ENCODE data around the gene TECPR2. TPM values are rescaled to one million over a fixed set of nuclear protein-coding genes. Genes with fewer than 3 reads are reported as not detected.
"Not testable (repeated sequence)": the region's sequence is repeated elsewhere in the genome, so short reads cannot be mapped to it uniquely, and the experiment has no call there.

The TECPR2 gene
- total RNA-seq, 4 donors from 2014 or later: 28.7 to 54.8 (median 36.6) TPM

- H3K27me3 ChIP-seq: no peaks in the 10 kb centered on the region
- H3K4me1 ChIP-seq: no peaks in the 10 kb centered on the region
- peaks cover 56 to 98% (median 96%) of the 10 kb centered on the region in 4 donors for H3K36me3 ChIP-seq
- no peak overlapping the region for H3K27ac ChIP-seq (replicated peaks in 1 of 4)
- no peaks in the 10 kb centered on the region for H3K9me3 ChIP-seq
- no peak for DNase-seq (ENCODE audit: extremely low spot score)
- TF ChIP-seq POLR2AphosphoS5 (IDR thresholded peaks at IDR 0.05) (no peak), CTCF (IDR thresholded peaks at IDR 0.05) (no peak), EP300 (IDR thresholded peaks at IDR 0.05) (no peak), POLR2A (IDR thresholded peaks at IDR 0.05; ENCODE audit: low read depth) (no peak)
- WGBS: 81% methylated on average over 3 of the region's 3 CpGs
- intact Hi-C loops (cut with DNase I): no loop called here
- H3K4me3 ChIP-seq: no peak overlapping the region
These were observed 17.5 kb upstream of the TECPR2 start for GRCh38 chr14:102345232-102345631.

DNA sequence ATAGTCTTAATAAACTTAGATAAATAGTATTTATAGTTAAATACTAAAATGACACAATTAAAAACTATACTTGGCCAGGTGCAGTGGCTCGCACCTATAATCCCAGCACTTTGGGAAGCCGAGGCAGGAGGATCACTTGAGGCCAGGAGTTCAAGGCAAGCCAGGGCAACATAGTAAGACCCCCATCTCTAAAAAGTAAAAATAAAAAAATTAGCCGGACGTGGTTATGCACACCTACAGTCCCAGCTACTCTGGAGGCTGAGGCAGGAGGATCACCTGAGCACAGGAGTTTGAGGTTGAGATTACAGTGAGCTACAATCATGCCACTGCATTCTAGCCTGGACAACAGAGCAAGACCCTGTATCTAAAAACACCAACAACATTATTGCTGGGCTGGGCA lies 16.1 kb upstream of the TECPR2 start:
- no peak for DNase-seq (ENCODE audit: extremely low spot score)
- no peak for TF ChIP-seq CTCF (IDR thresholded peaks at IDR 0.05)
- TF ChIP-seq EP300 (IDR thresholded peaks at IDR 0.05): no peak
- no peak for TF ChIP-seq POLR2AphosphoS5 (IDR thresholded peaks at IDR 0.05)
- H3K27ac ChIP-seq (replicated peaks in 1 of 4): no peak overlapping the region
- 97% methylated on average over 4 of the region's 4 CpGs for WGBS
- no peaks in the 10 kb centered on the region for H3K27me3 ChIP-seq
- H3K4me3 ChIP-seq: no peak overlapping the region
- peaks cover 0 to 9% (median 0%) of the 10 kb centered on the region in 4 donors for H3K4me1 ChIP-seq
- peaks cover 59 to 98% (median 91%) of the 10 kb centered on the region in 4 donors for H3K36me3 ChIP-seq
- intact Hi-C loops (cut with DNase I): no loop called here
- no peaks in the 10 kb centered on the region for H3K9me3 ChIP-seq

- no peak for DNase-seq (ENCODE audit: extremely low spot score)
- 93% methylated on average over 11 of the region's 16 CpGs for WGBS
- Histone ChIP-seq H3K9me3 (no peaks in the 10 kb centered on the region), H3K4me1 (peaks cover 0 to 14% (median 2%) of the 10 kb centered on the region in 4 donors), H3K27me3 (no peaks in the 10 kb centered on the region), H3K4me3 (no peak overlapping the region), H3K36me3 (peaks cover 60 to 98% (median 88%) of the 10 kb centered on the region in 4 donors), H3K27ac (replicated peaks in 1 of 4) (no peak overlapping the region)
- TF ChIP-seq POLR2AphosphoS5 (IDR thresholded peaks at IDR 0.05) (no peak), CTCF (IDR thresholded peaks at IDR 0.05) (no peak), POLR2A (IDR thresholded peaks at IDR 0.05; ENCODE audit: low read depth) (no peak), EP300 (IDR thresholded peaks at IDR 0.05) (no peak)
- intact Hi-C loops (cut with DNase I): no loop called here
These were observed 14.4 kb upstream of the TECPR2 start for GRCh38 chr14:102348376-102348775.

DNA sequence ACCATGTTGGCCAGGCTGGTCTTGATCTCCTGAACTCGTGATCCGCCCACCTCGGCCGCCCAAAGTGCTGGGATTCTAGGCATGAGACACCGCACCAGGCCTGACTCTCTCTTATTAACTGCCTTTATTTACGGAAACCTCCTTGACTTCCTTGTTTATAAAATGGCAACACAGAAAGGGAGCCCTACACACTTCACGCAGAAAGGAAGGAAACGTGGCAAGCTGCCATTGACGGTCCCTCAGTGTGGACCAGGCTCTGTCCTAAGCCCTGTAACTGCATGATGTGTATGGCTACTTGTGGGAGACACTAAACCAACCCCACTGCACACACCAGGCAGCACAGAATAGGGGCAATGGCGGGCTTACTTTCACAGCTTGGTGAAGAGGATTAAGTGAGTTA lies 11.7 kb upstream of the TECPR2 start:
- Histone ChIP-seq H3K27me3 (no peaks in the 10 kb centered on the region), H3K36me3 (peaks cover 66 to 98% (median 88%) of the 10 kb centered on the region in 4 donors), H3K4me3 (no peak overlapping the region), H3K9me3 (no peaks in the 10 kb centered on the region), H3K27ac (replicated peaks in 1 of 4) (peak overlapping the region; percentile 28 to 63 (median 41)), H3K4me1 (peaks cover 0 to 14% (median 2%) of the 10 kb centered on the region in 4 donors)
- 76% methylated on average over 7 of the region's 10 CpGs for WGBS
- DNase-seq (ENCODE audit: extremely low spot score): no peak
- intact Hi-C loops (cut with DNase I): no loop called here
- TF ChIP-seq CTCF (IDR thresholded peaks at IDR 0.05) (no peak), EP300 (IDR thresholded peaks at IDR 0.05) (no peak), POLR2A (IDR thresholded peaks at IDR 0.05; ENCODE audit: low read depth) (no peak), POLR2AphosphoS5 (IDR thresholded peaks at IDR 0.05) (no peak)

DNA sequence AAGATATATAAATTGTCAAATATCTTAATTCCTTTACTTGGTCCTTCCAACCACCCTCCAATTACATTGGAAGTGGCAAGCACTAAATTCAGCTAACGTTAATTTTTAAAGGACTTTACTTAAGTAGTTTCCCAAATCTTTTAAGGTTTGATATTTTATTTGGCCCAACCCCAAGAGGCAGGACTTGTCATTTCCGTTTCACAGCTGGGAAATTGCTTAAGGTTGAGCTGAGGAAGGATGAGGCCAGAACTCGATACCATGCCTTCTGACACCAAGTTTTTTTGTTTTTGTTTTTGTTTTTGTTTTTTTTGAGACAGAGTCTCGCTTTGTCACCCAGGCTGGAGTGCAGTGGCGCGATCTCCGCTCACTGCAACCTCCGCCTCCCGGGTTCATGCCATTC lies 11.1 kb upstream of the TECPR2 start:
- WGBS: 77% methylated on average over 9 of the region's 9 CpGs
- H3K4me3 ChIP-seq; H3K27me3 ChIP-seq; intact Hi-C loops (cut with DNase I); DNase-seq (ENCODE audit: extremely low spot score); H3K9me3 ChIP-seq: not testable (repeated sequence)
- Histone ChIP-seq H3K36me3 (peaks cover 67 to 98% (median 87%) of the 10 kb centered on the region in 4 donors), H3K4me1 (peaks cover 0 to 14% (median 2%) of the 10 kb centered on the region in 4 donors), H3K27ac (replicated peaks in 1 of 4) (peak overlapping the region in 3 of 4 donors; percentile 31 to 63 (median 51))
